ENCODE measurements around the gene STBD1. TPM values are rescaled to one million over a fixed set of nuclear protein-coding genes. Genes with fewer than 3 reads are reported as not detected.

STBD1 gene
- total and polyA plus RNA-seq, 2 experiments from 2014 or later = 2.0 to 2.6 TPM

DNA sequence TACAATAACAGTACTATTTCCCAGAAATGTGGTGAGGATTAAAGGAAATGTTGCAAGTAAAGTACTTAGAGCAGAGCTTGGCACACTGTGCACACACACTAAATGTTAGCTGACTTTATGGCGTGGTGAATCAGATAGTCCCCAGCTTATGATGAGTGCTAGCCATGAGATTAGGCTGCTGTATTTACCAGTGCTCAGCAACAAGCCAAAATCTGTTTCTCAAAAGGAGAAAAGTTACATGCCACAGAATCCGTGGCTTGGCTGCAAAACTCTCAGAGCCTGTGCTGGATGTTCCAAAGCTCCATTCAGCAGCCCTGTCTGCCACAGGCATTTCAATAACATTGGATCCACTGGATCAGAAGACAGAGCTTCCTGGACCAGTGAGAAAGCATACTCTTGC, 12.8 kb upstream of the STBD1 start:
- TF ChIP-seq NANOG (IDR thresholded peaks at IDR 0.05; ENCODE audit: borderline replicate concordance) (no peak), ZNF331 (CRISPR knock-in tag; IDR thresholded peaks at IDR 0.05; ENCODE audit: low read depth) (no peak), JUNB (IDR thresholded peaks at IDR 0.05; ENCODE audit: unreplicated experiment) (no peak), CREB1 (CRISPR knock-in tag; IDR thresholded peaks at IDR 0.05; ENCODE audit: low read depth) (no peak), STAT1 (IDR thresholded peaks at IDR 0.05; ENCODE audit: unreplicated experiment) (no peak)
- TF ChIP-seq, protein P1, sequence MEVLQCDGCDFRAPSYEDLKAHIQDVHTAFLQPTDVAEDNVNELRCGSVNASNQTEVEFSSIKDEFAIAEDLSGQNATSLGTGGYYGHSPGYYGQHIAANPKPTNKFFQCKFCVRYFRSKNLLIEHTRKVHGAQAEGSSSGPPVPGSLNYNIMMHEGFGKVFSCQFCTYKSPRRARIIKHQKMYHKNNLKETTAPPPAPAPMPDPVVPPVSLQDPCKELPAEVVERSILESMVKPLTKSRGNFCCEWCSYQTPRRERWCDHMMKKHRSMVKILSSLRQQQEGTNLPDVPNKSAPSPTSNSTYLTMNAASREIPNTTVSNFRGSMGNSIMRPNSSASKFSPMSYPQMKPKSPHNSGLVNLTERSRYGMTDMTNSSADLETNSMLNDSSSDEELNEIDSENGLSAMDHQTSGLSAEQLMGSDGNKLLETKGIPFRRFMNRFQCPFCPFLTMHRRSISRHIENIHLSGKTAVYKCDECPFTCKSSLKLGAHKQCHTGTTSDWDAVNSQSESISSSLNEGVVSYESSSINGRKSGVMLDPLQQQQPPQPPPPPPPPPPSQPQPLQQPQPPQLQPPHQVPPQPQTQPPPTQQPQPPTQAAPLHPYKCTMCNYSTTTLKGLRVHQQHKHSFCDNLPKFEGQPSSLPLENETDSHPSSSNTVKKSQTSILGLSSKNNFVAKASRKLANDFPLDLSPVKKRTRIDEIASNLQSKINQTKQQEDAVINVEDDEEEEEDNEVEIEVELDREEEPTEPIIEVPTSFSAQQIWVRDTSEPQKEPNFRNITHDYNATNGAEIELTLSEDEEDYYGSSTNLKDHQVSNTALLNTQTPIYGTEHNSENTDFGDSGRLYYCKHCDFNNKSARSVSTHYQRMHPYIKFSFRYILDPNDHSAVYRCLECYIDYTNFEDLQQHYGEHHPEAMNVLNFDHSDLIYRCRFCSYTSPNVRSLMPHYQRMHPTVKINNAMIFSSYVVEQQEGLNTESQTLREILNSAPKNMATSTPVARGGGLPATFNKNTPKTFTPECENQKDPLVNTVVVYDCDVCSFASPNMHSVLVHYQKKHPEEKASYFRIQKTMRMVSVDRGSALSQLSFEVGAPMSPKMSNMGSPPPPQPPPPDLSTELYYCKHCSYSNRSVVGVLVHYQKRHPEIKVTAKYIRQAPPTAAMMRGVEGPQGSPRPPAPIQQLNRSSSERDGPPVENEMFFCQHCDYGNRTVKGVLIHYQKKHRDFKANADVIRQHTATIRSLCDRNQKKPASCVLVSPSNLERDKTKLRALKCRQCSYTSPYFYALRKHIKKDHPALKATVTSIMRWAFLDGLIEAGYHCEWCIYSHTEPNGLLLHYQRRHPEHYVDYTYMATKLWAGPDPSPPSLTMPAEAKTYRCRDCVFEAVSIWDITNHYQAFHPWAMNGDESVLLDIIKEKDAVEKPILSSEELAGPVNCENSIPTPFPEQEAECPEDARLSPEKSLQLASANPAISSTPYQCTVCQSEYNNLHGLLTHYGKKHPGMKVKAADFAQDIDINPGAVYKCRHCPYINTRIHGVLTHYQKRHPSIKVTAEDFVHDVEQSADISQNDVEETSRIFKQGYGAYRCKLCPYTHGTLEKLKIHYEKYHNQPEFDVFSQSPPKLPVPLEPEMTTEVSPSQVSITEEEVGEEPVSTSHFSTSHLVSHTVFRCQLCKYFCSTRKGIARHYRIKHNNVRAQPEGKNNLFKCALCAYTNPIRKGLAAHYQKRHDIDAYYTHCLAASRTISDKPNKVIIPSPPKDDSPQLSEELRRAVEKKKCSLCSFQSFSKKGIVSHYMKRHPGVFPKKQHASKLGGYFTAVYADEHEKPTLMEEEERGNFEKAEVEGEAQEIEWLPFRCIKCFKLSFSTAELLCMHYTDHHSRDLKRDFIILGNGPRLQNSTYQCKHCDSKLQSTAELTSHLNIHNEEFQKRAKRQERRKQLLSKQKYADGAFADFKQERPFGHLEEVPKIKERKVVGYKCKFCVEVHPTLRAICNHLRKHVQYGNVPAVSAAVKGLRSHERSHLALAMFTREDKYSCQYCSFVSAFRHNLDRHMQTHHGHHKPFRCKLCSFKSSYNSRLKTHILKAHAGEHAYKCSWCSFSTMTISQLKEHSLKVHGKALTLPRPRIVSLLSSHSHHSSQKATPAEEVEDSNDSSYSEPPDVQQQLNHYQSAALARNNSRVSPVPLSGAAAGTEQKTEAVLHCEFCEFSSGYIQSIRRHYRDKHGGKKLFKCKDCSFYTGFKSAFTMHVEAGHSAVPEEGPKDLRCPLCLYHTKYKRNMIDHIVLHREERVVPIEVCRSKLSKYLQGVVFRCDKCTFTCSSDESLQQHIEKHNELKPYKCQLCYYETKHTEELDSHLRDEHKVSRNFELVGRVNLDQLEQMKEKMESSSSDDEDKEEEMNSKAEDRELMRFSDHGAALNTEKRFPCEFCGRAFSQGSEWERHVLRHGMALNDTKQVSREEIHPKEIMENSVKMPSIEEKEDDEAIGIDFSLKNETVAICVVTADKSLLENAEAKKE (CRISPR knock-in tag; IDR thresholded peaks at IDR 0.05) = no peak
- peaks cover 3% of the 10 kb centered on the region for H3K9me2 ChIP-seq (ENCODE audit: insufficient read depth)
- Mint-ChIP-seq H3K36me3 (ENCODE audit: low read depth) (0 out of 3 replicates have a peak, but pooled peaks cover 4% of the 10 kb centered on the region), H3K9me3 (peaks cover 20% of the 10 kb centered on the region), H3K27me3 (ENCODE audit: insufficient read depth, low read depth, poor library complexity) (no peaks in the 10 kb centered on the region), H3K4me3 (no peak overlapping the region), H3K4me1 (no peaks in the 10 kb centered on the region; the same call in 2 of the 3 replicates), H3K27ac (no peak overlapping the region)
- H4K20me1 ChIP-seq (replicated peaks; ENCODE audit: insufficient read depth) = no peaks in the 10 kb centered on the region
- no peak overlapping the region for H3K4me2 ChIP-seq
- DNase-seq (ENCODE audit: low spot score) (no peak), ATAC-seq (no peak)
- H3K27me3 ChIP-seq (ENCODE audit: insufficient read depth) = 0 out of 2 replicates have a peak, but pooled peaks cover 2% of the 10 kb centered on the region
- H3K79me2 ChIP-seq (replicated peaks; ENCODE audit: insufficient read depth) = no peaks in the 10 kb centered on the region
- H3F3A ChIP-seq (replicated peaks; ENCODE audit: low read depth) = no peaks in the 10 kb centered on the region
- H2AFZ ChIP-seq = no peak overlapping the region
- no peak overlapping the region for H3K27ac ChIP-seq (ENCODE audit: low read depth)
- H3K36me3 ChIP-seq (ENCODE audit: insufficient read depth) = no peaks in the 10 kb centered on the region
- no peak overlapping the region for H3K4me3 ChIP-seq
- no peaks in the 10 kb centered on the region for H3K4me1 ChIP-seq (ENCODE audit: insufficient read depth)

DNA sequence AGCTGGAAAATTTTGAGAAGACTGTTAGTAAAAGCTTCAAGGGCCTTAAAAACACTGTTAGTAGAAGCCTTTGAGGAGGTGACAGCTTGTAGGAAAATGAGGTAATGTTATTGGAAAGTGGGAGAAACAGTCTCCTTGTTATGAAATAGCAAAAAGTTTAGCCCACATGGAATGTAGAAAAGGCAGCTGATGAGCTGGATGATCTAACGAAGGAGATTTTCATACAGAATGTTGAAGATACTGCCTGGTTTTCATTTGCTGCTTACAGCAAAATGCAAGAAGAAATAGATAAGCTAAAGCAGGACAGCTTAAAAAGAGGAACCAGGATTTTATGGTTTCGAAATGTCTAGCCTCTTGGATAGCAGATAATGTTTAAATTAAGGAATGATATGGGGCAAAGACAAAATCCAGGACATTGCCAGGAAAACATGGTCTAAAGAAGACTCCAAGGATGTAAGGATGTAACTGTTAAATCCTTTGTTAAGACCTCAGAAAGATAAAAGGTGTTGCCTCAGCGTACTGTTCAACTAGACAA, 10.2 kb upstream of the STBD1 start:
- H4K20me1 ChIP-seq (replicated peaks; ENCODE audit: insufficient read depth) = no peaks in the 10 kb centered on the region
- Mint-ChIP-seq H3K27me3 (ENCODE audit: insufficient read depth, low read depth, poor library complexity) (no peaks in the 10 kb centered on the region), H3K4me1 (no peaks in the 10 kb centered on the region), H3K27ac (no peak overlapping the region), H3K9me3 (peaks cover 20% of the 10 kb centered on the region), H3K4me3 (no peak overlapping the region), H3K36me3 (ENCODE audit: low read depth) (0 out of 3 replicates have a peak, but pooled peaks cover 4% of the 10 kb centered on the region)
- H3K4me1 ChIP-seq (ENCODE audit: insufficient read depth) = no peaks in the 10 kb centered on the region
- no peaks in the 10 kb centered on the region for H3K36me3 ChIP-seq (ENCODE audit: insufficient read depth)
- no peak overlapping the region for H3K27ac ChIP-seq (ENCODE audit: low read depth)
- no peak overlapping the region for H2AFZ ChIP-seq
- H3K27me3 ChIP-seq (ENCODE audit: insufficient read depth) = 0 out of 2 replicates have a peak, but pooled peaks cover 2% of the 10 kb centered on the region
- no peaks in the 10 kb centered on the region for H3K79me2 ChIP-seq (replicated peaks; ENCODE audit: insufficient read depth)
- no peaks in the 10 kb centered on the region for H3F3A ChIP-seq (replicated peaks; ENCODE audit: low read depth)
- no peak overlapping the region for H3K4me3 ChIP-seq
- ATAC-seq (no peak), DNase-seq (ENCODE audit: low spot score) (no peak)
- peaks cover 4% of the 10 kb centered on the region; the same call in 1 of the 2 replicates for H3K9me2 ChIP-seq (ENCODE audit: insufficient read depth)
- no peak overlapping the region for H3K4me2 ChIP-seq
- TF ChIP-seq ZNF331 (CRISPR knock-in tag; IDR thresholded peaks at IDR 0.05; ENCODE audit: low read depth) (no peak), POLR2AphosphoS5 (IDR thresholded peaks at IDR 0.05; ENCODE audit: low read depth) (no peak), CREB1 (CRISPR knock-in tag; IDR thresholded peaks at IDR 0.05; ENCODE audit: low read depth) (no peak), JUNB (IDR thresholded peaks at IDR 0.05; ENCODE audit: unreplicated experiment) (no peak), EZH2 (IDR thresholded peaks at IDR 0.05; ENCODE audit: low read depth, unreplicated experiment) (no peak), NANOG (IDR thresholded peaks at IDR 0.05; ENCODE audit: borderline replicate concordance) (no peak), ZNF114 (CRISPR knock-in tag; IDR thresholded peaks at IDR 0.05) (no peak)
- TF ChIP-seq, protein P2, sequence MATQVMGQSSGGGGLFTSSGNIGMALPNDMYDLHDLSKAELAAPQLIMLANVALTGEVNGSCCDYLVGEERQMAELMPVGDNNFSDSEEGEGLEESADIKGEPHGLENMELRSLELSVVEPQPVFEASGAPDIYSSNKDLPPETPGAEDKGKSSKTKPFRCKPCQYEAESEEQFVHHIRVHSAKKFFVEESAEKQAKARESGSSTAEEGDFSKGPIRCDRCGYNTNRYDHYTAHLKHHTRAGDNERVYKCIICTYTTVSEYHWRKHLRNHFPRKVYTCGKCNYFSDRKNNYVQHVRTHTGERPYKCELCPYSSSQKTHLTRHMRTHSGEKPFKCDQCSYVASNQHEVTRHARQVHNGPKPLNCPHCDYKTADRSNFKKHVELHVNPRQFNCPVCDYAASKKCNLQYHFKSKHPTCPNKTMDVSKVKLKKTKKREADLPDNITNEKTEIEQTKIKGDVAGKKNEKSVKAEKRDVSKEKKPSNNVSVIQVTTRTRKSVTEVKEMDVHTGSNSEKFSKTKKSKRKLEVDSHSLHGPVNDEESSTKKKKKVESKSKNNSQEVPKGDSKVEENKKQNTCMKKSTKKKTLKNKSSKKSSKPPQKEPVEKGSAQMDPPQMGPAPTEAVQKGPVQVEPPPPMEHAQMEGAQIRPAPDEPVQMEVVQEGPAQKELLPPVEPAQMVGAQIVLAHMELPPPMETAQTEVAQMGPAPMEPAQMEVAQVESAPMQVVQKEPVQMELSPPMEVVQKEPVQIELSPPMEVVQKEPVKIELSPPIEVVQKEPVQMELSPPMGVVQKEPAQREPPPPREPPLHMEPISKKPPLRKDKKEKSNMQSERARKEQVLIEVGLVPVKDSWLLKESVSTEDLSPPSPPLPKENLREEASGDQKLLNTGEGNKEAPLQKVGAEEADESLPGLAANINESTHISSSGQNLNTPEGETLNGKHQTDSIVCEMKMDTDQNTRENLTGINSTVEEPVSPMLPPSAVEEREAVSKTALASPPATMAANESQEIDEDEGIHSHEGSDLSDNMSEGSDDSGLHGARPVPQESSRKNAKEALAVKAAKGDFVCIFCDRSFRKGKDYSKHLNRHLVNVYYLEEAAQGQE (IDR thresholded peaks at IDR 0.05; ENCODE audit: unreplicated experiment) = no peak
- TF ChIP-seq, protein P3, sequence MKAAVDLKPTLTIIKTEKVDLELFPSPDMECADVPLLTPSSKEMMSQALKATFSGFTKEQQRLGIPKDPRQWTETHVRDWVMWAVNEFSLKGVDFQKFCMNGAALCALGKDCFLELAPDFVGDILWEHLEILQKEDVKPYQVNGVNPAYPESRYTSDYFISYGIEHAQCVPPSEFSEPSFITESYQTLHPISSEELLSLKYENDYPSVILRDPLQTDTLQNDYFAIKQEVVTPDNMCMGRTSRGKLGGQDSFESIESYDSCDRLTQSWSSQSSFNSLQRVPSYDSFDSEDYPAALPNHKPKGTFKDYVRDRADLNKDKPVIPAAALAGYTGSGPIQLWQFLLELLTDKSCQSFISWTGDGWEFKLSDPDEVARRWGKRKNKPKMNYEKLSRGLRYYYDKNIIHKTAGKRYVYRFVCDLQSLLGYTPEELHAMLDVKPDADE (IDR thresholded peaks at IDR 0.05) = no peak

Measured in GM23338 (cell line).